GM12878 (cell line): ENCODE data around the gene NOVA1. TPM values are rescaled to one million over a fixed set of nuclear protein-coding genes. Genes with fewer than 3 reads are reported as not detected.

Source experiments
- E4F1 ChIP-seq: fragments of 450-650 bp; IDR thresholded peaks from 2 replicates; pipeline ENCODE4 v1.6.1; 2018; ENCODE audit warnings: borderline replicate concordance, mild to moderate bottlenecking; ENCODE audit not compliant: partially characterized antibody
- NFYB ChIP-seq: IDR thresholded peaks from 2 replicates; pipeline ENCODE4 v1.6.1; 2011; ENCODE audit warnings: low read depth, mild to moderate bottlenecking, low read length, improper control_type of control experiment, moderate library complexity; ENCODE audit not compliant: insufficient read depth
- PRDM15 ChIP-seq: fragments of 450-650 bp; formaldehyde crosslinking; IDR thresholded peaks from 2 replicates; pipeline ENCODE4 v1.4.0; 2020; ENCODE audit warnings: mild to moderate bottlenecking, moderate library complexity
- RAD51 ChIP-seq: fragments of 450-650 bp; IDR thresholded peaks from 2 replicates; pipeline ENCODE4 v1.6.1; 2016; ENCODE audit warnings: moderate library complexity, mild to moderate bottlenecking, inconsistent platforms
- SKIL ChIP-seq: fragments of 450-650 bp; IDR thresholded peaks from 2 replicates; pipeline ENCODE4 v1.6.1; 2017; ENCODE audit warnings: mild to moderate bottlenecking, low read depth, inconsistent platforms; ENCODE audit not compliant: poor library complexity, severe bottlenecking
- SP1 ChIP-seq: IDR thresholded peaks from one replicate; pipeline ENCODE4 v1.6.1; 2011; ENCODE audit warnings: low read depth, low read length
- SUPT20H ChIP-seq: IDR thresholded peaks from 2 replicates; pipeline ENCODE4 v1.6.1; 2011; ENCODE audit warnings: low read depth, mild to moderate bottlenecking, low read length, moderate library complexity, borderline replicate concordance; ENCODE audit not compliant: control insufficient read depth
- TBL1XR1 ChIP-seq: IDR thresholded peaks from 2 replicates; pipeline ENCODE4 v1.6.1; 2012; ENCODE audit warnings: low read depth, low read length, improper control_type of control experiment
- polyA plus RNA-seq, 11 experiments: library from polyadenylated mRNA; depleted of rRNA in 4 of 11; unstranded in 6 of 11; stranded (reverse) in 5 of 11; fragments of >200 nt; fragmentation: Nextera tagmentation in 4 of 11; fragmentation: Illumina TruSeq in 1 of 11; extraction: Ambion mirVana in 4 of 11; extraction: Trizol in 1 of 11; gene quantifications; 1 replicate in 1 of 11; 2 replicates in 10 of 11; pipeline versions ENCODE4 v1.2.1 to v1.2.3, GENCODE V29; 2011 to 2016; ENCODE audit warnings: inconsistent platforms in 2 of 11, missing spikeins in 2 of 11, low read depth in 1 of 11
- total RNA-seq, 4 experiments: library from RNA; depleted of rRNA in 3 of 4; stranded (reverse); fragments of >200 nt in 3 of 4; fragmentation: Illumina TruSeq in 1 of 4; extraction: Trizol in 1 of 4; gene quantifications; 2 replicates each; pipeline versions ENCODE4 v1.2.1 to v1.2.3, GENCODE V29; 2013 to 2021

NOVA1 gene
- total and polyA plus RNA-seq, 10 of the 15 experiments (the other 5 are each of a cell fraction or from before 2014, with no cell fraction given): 0.05 to 0.41 TPM; not detected in 8

GRCh38 chr14:26596543-26597061 is 1.2 kb downstream of the NOVA1 start (continued):
- TF ChIP-seq PRDM15 (CRISPR knock-in tag) (no peak), SUPT20H (no peak), RAD51 (no peak), NFYB (no peak), SP1 (no peak), TBL1XR1 (no peak), SKIL (no peak), E4F1 (no peak)
